Activated T-cell treated with anti-CD3 and anti-CD28 coated beads for 1 hour (primary cell): ENCODE measurements around the gene ZBTB16.

Experiments
- DNase-seq: peaks from one replicate; pipeline ENCODE4 v3.0.0-alpha.2; 2020; ENCODE audit warnings: low read depth

ZBTB16 gene

GRCh38 chr11:114243461-114244372 lies 184.2 kb downstream of the ZBTB16 start:
- DNase-seq = no peak

- no peak for DNase-seq
Observed at GRCh38 chr11:114244726-114245394, 185.3 kb downstream of the ZBTB16 start.

- no peak for DNase-seq
Observed at GRCh38 chr11:114246321-114247069, 187.0 kb downstream of the ZBTB16 start.

- DNase-seq = no peak
Observed at GRCh38 chr11:114247070-114247789, 187.7 kb downstream of the ZBTB16 start.

- no peak for DNase-seq
Observed at GRCh38 chr11:114250180-114250579, 190.7 kb downstream of the ZBTB16 start.

GRCh38 chr11:114250993-114251814 lies 191.7 kb downstream of the ZBTB16 start:
- DNase-seq = no peak

GRCh38 chr11:114251815-114252337 lies 192.4 kb downstream of the ZBTB16 start:
- no peak for DNase-seq

GRCh38 chr11:114252767-114253166 lies 193.3 kb downstream of the ZBTB16 start:
- DNase-seq = no peak

- no peak for DNase-seq
Observed at GRCh38 chr11:114253771-114254170, 194.3 kb downstream of the ZBTB16 start.

GRCh38 chr11:114254571-114255146 lies 195.1 kb downstream of the ZBTB16 start:
- DNase-seq = no peak

- DNase-seq = no peak
Observed at GRCh38 chr11:114255289-114255688, 195.8 kb downstream of the ZBTB16 start.

- no peak for DNase-seq
Observed at GRCh38 chr11:114256176-114256966, 196.9 kb downstream of the ZBTB16 start.

GRCh38 chr11:114256967-114257286 lies 197.4 kb downstream of the ZBTB16 start:
- no peak for DNase-seq

GRCh38 chr11:114257621-114258558 lies 198.4 kb downstream of the ZBTB16 start:
- DNase-seq = no peak

- no peak for DNase-seq
Observed at GRCh38 chr11:114258696-114259095, 199.2 kb downstream of the ZBTB16 start.

GRCh38 chr11:114259124-114259526 lies 199.6 kb downstream of the ZBTB16 start:
- DNase-seq = no peak

- DNase-seq = no peak
Observed at GRCh38 chr11:114259551-114259983, 200.1 kb downstream of the ZBTB16 start.

GRCh38 chr11:114260077-114260476 lies 200.6 kb downstream of the ZBTB16 start:
- no peak for DNase-seq
